HG03095 (cell line): ENCODE measurements around the gene LYRM4.
A peak's percentile ranks its signal among the peaks of the same experiment; 100 is the strongest.

ENCODE experiments used
- ATAC-seq: cut with Tn5 transposase; IDR thresholded peaks from one replicate; pipeline ENCODE4 v1.9.1; 2021; ENCODE audit warnings: moderate library complexity; ENCODE audit not compliant: unreplicated experiment

The LYRM4 gene

GRCh38 chr6:5150551-5151075 is 110.1 kb downstream of the LYRM4 start:
- ATAC-seq, result no peak

DNA sequence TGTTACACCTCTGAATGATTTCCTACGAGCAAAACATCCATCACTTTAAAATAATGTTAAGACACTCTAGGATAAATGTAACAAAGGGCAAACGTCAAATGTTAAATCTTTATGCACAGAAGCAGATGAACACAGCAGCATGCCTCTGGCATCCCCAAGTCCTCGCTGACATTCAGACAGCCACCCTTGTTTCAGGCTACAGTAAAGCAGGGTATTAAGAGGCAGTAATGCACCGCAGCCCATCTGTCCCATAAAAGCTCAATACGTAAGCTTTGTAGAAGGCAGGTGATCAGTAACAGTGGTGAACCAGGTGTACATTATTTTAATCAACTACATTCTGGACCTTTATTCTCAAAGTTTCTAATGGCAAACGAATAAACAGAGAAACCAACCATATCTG is 110.9 kb downstream of the LYRM4 start:
- ATAC-seq, result no peak

DNA sequence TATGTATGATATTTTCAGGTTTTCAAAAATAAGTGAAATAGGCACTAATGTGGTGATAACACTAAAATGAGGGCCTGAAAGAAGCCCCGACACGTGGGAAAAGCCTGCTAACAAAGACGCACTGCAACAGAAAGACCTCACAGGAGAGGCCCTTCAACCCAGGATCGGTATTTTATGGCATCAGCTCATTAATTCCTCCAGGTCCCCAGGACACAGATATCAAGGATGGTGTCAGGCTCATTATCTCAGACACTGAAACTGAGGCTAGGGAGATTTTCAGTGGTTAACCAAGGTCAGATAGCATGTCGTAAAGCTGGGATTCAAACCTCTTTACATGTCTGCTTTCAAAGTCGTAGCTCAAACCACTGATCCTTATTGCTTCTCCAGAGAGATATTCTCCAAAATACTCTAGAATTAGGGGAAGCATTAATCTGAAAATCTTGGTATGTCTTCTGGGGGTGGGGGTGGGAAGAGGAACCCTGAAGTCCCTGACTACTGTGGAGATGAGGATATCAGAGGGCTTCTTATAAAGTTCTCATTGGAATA is 111.5 kb downstream of the LYRM4 start:
- no peak for ATAC-seq

GRCh38 chr6:5146398-5146797 is 114.4 kb downstream of the LYRM4 start:
- ATAC-seq, result no peak

DNA sequence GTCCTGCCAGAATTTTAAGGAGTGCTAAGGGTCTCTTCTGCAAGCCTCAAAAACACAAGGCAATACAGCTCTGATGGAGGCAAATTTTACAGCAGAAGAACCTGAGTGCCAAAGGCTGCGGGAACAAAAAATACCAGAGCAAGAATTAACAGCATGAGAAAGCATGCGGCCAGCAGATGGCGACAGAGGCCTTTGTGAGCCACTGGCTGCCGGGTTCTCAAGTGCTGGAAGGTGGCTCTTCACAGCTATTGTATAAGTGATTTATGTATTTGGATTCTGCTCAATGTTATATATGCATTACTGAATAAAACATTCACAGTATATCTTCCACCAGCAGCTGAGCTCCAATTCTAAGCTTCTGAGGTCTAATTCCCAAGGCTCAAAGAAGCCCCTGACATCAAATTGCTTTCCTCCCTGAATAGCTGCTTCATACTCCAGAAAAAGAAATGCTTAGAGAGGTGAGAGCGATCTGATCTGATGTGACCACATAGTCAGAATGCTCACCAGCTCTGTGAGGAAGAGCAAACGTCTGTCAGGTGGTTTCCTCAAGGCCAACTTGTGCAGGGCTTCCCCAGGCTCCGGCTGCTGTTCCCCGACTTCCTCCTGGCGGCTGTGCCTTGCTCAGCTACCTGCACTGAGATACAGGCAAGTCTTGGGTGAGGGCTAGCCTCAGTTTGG is 117.0 kb downstream of the LYRM4 start:
- no peak for ATAC-seq

DNA sequence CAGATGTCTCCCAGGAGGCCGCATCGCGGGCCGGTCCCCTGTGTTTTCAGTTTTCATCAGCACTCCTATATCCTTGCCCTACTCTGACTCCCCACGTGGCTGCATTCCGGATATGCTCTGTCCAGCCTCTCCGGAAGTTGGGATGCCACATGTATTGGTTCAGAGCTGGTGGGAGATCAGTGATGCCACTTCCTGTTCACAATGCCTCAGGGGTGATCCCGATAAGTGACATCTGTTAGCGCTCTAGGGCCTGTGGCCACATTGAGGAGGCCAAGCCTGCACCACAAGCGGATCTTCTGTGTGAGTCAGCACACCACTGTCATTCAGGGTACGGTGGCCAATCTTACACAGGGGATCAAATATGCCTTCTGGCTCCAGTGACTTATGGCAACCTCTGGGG is 117.8 kb downstream of the LYRM4 start:
- ATAC-seq, result no peak

DNA sequence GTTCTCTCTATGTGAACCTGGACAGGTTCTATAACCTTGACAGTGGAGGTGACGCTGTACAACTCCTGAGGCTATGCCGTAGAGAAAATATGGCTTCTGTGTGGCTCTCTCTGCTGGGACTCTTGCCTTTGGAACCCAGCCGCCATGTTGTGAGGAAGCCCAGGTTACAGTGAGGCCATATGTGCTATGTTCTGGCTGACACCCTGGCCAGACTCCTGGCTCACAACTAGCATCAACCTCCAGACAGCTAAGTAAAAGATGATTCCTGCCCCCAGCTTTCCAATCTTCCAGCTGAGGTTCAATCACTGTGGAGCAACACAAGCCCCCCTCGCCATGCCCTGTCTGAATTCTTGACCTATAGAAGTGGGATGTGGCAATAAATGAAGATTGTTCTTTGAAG is 118.6 kb downstream of the LYRM4 start:
- no peak for ATAC-seq

DNA sequence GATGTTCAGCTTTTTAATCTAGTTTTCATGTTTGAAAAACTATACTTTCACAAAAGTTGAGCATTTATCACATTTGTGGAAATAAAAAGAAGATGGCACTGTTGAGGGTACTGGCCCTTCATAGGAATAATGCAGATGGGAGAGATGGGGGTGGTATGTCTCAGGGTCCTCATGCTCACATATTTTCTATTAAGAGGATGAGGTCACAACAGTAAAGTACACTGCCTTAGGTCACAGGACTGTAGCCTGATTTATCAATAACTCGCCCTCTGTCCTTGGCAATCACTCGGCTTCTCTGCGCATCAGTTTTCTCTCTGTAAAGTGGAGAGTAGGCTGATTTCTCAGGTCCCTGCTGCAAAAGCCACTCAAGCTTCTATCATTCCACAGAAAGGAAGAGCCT is 119.7 kb downstream of the LYRM4 start:
- ATAC-seq, result no peak

DNA sequence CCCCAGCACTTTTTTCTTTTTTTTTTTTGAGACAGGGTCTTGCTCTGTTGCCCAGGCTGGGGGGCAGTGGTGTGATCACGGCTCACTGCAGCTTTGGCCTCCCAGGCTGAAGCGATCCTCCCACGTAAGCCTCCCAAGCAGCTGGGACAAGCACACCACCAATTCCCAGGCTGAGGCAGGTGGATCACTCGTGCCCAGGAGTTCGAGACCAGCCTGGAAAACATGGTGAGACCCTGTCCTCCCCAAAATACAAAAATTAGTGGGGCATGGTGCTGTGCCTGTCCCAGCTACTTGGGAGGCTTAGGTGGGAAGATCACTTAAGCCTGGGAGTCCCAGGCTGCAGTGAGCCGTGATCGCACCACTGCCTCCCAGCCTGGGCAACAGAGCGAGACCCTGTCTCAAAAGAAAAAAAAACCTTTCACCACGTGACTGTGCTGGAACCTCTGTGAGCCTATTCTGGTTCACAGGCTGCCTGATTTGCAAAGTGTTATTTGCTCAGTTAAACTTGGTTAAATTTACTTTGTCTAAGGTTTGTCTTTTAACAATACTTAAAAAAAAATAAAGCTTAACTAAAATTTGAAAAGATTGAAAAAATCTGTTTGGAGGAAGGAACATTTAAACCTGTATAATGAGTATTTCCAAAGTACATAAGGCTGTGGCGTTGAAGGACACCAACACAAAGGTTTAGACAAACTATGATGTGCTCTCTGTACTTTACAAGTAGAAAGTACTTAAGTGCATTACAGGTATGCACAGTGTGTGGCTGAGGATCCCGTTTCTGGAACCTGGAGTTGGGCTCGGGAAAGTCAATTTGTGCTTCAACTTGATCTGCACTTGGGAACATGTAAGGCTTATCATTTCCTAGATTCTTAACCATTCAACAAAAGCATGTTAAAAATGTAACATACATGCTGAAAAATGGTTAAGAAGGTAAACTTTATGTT is 120.7 kb downstream of the LYRM4 start:
- ATAC-seq, result no peak

- no peak for ATAC-seq
Observed at GRCh38 chr6:5138995-5139827, 121.5 kb downstream of the LYRM4 start.

- ATAC-seq, result no peak
Observed at GRCh38 chr6:5136851-5137250, 123.9 kb downstream of the LYRM4 start.

GRCh38 chr6:5135788-5136376 is 124.9 kb downstream of the LYRM4 start:
- ATAC-seq, result no peak

- ATAC-seq, result no peak
Observed at GRCh38 chr6:5133943-5134342, 126.8 kb downstream of the LYRM4 start.

DNA sequence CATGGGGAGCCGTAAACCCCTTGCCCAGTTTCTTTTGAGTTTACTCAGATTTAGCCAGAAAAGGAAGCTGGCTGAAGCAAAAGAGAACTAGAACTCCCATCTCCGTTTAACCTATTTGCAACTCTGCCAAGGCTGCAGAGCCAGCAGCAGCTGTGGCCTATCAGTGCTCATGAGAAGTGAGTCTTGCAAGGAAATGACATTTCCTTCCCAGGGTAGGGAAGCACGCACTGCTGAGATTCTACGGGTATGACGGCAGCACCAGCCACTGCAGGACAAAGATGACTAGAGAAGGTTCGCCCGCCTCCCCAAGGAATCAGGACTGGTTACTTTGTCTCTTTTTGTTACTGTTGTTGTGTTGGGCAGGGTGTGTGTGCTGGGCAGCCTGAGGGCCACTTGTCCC is 128.0 kb downstream of the LYRM4 start:
- peak; percentile 75 for ATAC-seq

GRCh38 chr6:5130135-5130866 is 130.4 kb downstream of the LYRM4 start:
- ATAC-seq, result no peak

GRCh38 chr6:5128351-5128750 is 132.4 kb downstream of the LYRM4 start:
- ATAC-seq, result no peak

DNA sequence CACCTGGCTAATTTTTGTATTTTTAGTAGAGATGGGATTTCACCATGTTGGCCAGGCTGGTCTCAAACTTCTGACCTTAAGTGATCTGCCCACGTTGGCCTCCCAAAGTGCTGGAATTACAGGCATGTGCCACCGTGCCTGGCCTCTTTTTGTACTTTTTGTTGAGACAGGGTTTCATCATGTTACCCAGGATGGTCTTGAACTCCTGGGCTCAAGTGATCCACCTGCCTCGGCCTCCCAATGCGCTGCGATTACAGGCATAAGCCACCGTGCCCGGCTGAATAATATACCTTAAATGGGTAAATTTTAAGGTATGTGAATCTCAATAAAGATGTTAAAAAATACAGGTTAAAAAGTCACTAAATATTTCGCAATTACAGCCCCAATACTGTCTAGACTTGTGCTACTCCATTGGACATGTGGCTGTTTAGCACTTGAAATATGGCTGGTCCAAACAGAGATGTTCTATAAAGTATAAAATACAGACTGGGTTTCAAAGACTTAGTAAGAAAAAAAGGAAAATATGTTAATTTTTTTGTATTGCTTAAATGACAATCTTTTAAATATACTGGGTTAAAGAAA is 133.6 kb downstream of the LYRM4 start:
- no peak for ATAC-seq

- no peak for ATAC-seq
Observed at GRCh38 chr6:5126214-5126613, 134.5 kb downstream of the LYRM4 start.
